Endodermal cell (in vitro differentiated cells): ENCODE results near the gene ANKUB1. TPM values are rescaled to one million over a fixed set of nuclear protein-coding genes. Genes with fewer than 3 reads are reported as not detected.

Experiments
- DNase-seq: peaks from one replicate; pipeline ENCODE4 v3.0.0-alpha.2; 2017
- H3K27ac ChIP-seq: 2 replicates; pipeline ENCODE4 v1.5.1; 2013; ENCODE audit warnings: mild to moderate bottlenecking, low read depth, low read length, moderate library complexity
- H3K27me3 ChIP-seq: 2 replicates; pipeline ENCODE4 v1.6.1; 2013; ENCODE audit warnings: mild to moderate bottlenecking, low read length, moderate library complexity; ENCODE audit not compliant: insufficient read depth, control insufficient read depth, poor library complexity, severe bottlenecking
- H3K36me3 ChIP-seq: 2 replicates; pipeline ENCODE4 v1.7.0; 2013; ENCODE audit warnings: mild to moderate bottlenecking, low read length, moderate library complexity; ENCODE audit not compliant: control insufficient read depth, insufficient read depth
- H3K4me1 ChIP-seq: one replicate; pipeline ENCODE4 v1.7.0; 2013; ENCODE audit warnings: low read length; ENCODE audit not compliant: control insufficient read depth, insufficient read depth
- H3K4me3 ChIP-seq: 2 replicates; pipeline ENCODE4 v1.5.1; 2013; ENCODE audit warnings: mild to moderate bottlenecking, low read length, moderate library complexity
- H3K9ac ChIP-seq: 2 replicates; pipeline ENCODE4 v1.6.1; 2013; ENCODE audit warnings: mild to moderate bottlenecking, low read length, moderate library complexity; ENCODE audit not compliant: poor library complexity, severe bottlenecking; ENCODE audit errors: extremely low read depth
- H3K9me3 ChIP-seq: 2 replicates; pipeline ENCODE4 v1.6.1; 2013; ENCODE audit warnings: mild to moderate bottlenecking, low read length, moderate library complexity; ENCODE audit not compliant: control insufficient read depth
- H3K27ac Mint-ChIP-seq: 2 replicates; pipeline ENCODE4 v1.8.0; 2020; ENCODE audit warnings: mixed read lengths
- H3K27me3 Mint-ChIP-seq: 2 replicates; pipeline ENCODE4 v1.8.0; 2021; ENCODE audit warnings: mild to moderate bottlenecking, mixed read lengths; ENCODE audit not compliant: insufficient read depth
- H3K36me3 Mint-ChIP-seq: 2 replicates; pipeline ENCODE4 v1.8.0; 2020; ENCODE audit warnings: low read depth, mixed read lengths
- H3K4me1 Mint-ChIP-seq: 2 replicates; pipeline ENCODE4 v1.8.0; 2020; ENCODE audit warnings: mixed read lengths
- H3K4me3 Mint-ChIP-seq: 2 replicates; pipeline ENCODE4 v1.8.0; 2020; ENCODE audit warnings: mild to moderate bottlenecking, moderate library complexity, mixed read lengths
- H3K9me3 Mint-ChIP-seq: 2 replicates; pipeline ENCODE4 v1.8.0; 2020; ENCODE audit warnings: mild to moderate bottlenecking, mixed read lengths
- WGBS, 2 experiments: methylation state at CpG; one replicate each; pipeline versions ENCODE4 v1.1.5 to v1.1.7; 2013; ENCODE audit warnings: missing lambda C conversion rate in 2 of 2, mixed read lengths in 1 of 2; ENCODE audit not compliant: insufficient coverage in 1 of 2, insufficient read length in 1 of 2; 5-methylcytosine and 5-hydroxymethylcytosine counted together
- total RNA-seq, 2 donors: library from RNA; stranded (reverse); fragmentation: NEBNext Ultra II Directional in 1 of 2; extraction: Animal tissue kit (Norgen Biotek cat#: 25700) in 1 of 2; gene quantifications; 2 replicates in 1 of 2; 3 replicates in 1 of 2; pipeline ENCODE4 v1.2.1, GENCODE V29; 2021
- TF ChIP-seq, protein P1 (sequence below): fragments of 200-600 bp; sonication (generic); conservative IDR thresholded peaks from 2 replicates; pipeline ENCODE4 v1.5.0; 2021; ENCODE audit warnings: antibody characterized with exemption, mild to moderate bottlenecking

Gene ANKUB1
- total RNA-seq, 2 donors from 2014 or later, result not detected

GRCh38 chr3:149753717-149754116 is 38.6 kb downstream of the ANKUB1 start:
- H3K4me1 Mint-ChIP-seq, result peaks cover 26% of the 10 kb centered on the region
- Histone ChIP-seq H3K27ac (no peak overlapping the region), H3K4me3 (no peak overlapping the region), H3K36me3 (peaks cover 25% of the 10 kb centered on the region), H3K27me3 (no peaks in the 10 kb centered on the region), H3K4me1 (peaks cover 2% of the 10 kb centered on the region), H3K9ac (no peak overlapping the region), H3K9me3 (no peaks in the 10 kb centered on the region)
- peaks cover 19% of the 10 kb centered on the region for H3K36me3 Mint-ChIP-seq
- H3K4me3 Mint-ChIP-seq, result no peak overlapping the region
- H3K9me3 Mint-ChIP-seq, result no peaks in the 10 kb centered on the region
- peaks cover 4% of the 10 kb centered on the region for H3K27me3 Mint-ChIP-seq
- H3K27ac Mint-ChIP-seq, result no peak overlapping the region
- TF ChIP-seq, protein P1, sequence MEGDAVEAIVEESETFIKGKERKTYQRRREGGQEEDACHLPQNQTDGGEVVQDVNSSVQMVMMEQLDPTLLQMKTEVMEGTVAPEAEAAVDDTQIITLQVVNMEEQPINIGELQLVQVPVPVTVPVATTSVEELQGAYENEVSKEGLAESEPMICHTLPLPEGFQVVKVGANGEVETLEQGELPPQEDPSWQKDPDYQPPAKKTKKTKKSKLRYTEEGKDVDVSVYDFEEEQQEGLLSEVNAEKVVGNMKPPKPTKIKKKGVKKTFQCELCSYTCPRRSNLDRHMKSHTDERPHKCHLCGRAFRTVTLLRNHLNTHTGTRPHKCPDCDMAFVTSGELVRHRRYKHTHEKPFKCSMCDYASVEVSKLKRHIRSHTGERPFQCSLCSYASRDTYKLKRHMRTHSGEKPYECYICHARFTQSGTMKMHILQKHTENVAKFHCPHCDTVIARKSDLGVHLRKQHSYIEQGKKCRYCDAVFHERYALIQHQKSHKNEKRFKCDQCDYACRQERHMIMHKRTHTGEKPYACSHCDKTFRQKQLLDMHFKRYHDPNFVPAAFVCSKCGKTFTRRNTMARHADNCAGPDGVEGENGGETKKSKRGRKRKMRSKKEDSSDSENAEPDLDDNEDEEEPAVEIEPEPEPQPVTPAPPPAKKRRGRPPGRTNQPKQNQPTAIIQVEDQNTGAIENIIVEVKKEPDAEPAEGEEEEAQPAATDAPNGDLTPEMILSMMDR, result no peak
- no peak for DNase-seq

DNA sequence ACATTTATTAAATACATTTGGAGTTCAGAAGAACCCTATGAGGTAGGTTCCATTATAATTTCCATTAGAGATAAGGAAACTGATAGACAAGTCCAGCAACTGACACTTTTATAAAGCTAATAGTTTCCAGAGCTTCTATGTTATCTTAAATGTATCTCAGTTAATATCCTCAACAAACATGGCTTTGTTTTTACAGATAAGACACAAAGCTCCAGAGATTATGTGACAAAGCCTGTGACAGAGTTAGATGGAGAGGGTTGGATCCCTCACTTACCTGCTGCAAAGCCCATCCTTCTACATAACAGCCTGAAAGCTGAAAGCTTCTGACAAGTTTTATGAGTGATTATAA is 39.6 kb downstream of the ANKUB1 start:
- no peaks in the 10 kb centered on the region for H3K27me3 ChIP-seq

DNA sequence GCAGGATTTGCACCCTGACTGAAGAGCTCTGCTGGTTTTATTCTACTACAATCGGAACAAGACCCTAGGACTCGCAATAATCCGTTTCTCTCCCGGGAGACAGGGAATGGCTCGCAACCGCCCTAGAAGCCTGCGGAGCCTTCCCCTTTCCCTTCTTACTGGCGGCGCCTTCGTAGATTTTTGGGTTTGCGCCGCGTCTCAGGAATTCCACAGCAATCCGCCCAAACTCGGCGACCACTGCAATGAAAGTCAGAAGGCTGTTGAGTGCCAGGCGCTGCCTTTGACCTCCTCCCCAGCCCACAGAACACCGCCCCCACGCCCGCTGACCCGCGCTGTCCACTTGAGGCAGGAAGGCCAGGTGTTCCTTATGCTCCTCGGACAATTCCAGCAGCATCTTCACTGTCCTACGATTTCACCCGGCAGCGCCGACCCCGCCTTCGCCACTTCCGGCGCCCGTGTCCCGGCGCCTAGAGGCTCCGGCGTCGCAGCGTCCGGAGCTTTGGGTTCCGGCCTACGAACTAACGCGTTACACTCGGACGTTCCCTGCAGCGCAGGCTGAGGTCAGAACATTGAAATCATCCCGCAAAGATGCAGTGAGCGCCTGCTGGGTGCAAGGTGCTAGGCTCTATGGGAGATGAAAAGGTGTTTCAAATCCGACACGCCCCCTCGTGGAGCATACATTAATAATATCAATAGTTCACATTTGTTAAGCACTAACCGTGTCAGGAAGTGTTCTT is 40.1 kb downstream of the ANKUB1 start, which contains the start of gene COMMD2:
TSS of gene COMMD2 (minus strand) at position 439 of the 737 bp plus-strand sequence. CDS start at position 394, 45 bp downstream.
- Mint-ChIP-seq H3K27ac (peak within 1 kb of the TSS; percentile 99), H3K4me3 (peak within 1 kb of the TSS; percentile 95), H3K9me3 (no peaks in the 10 kb centered on the region), H3K4me1 (peaks cover 26% of the 10 kb centered on the region), H3K36me3 (peaks cover 31% of the 10 kb centered on the region), H3K27me3 (peaks cover under 1% of the 10 kb centered on the region)
- DNase-seq, result peak; percentile 94
- TF ChIP-seq, protein P1, result peak; percentile 63
- WGBS, 2 experiments, result 0% methylated on average over 7 to 48 of the region's 52 CpGs
- Histone ChIP-seq H3K4me3 (peak within 1 kb of the TSS; percentile 98), H3K4me1 (peaks cover 2% of the 10 kb centered on the region), H3K27me3 (no peaks in the 10 kb centered on the region), H3K9ac (peak within 1 kb of the TSS; percentile 81), H3K27ac (peak within 1 kb of the TSS; percentile 44), H3K9me3 (no peaks in the 10 kb centered on the region), H3K36me3 (peaks cover 40% of the 10 kb centered on the region)

More for the DNA sequence above, 39.6 kb downstream of the ANKUB1 start:
- TF ChIP-seq, protein P1, result no peak
- DNase-seq, result no peak
- no peak overlapping the region for H3K27ac ChIP-seq
- peaks cover 2% of the 10 kb centered on the region for H3K4me1 ChIP-seq
- Mint-ChIP-seq H3K27ac (peak overlapping the region; percentile 99), H3K9me3 (no peaks in the 10 kb centered on the region), H3K27me3 (peaks cover 4% of the 10 kb centered on the region), H3K4me1 (peaks cover 26% of the 10 kb centered on the region), H3K4me3 (peak overlapping the region; percentile 95), H3K36me3 (peaks cover 28% of the 10 kb centered on the region)
- no peaks in the 10 kb centered on the region for H3K9me3 ChIP-seq
- H3K4me3 ChIP-seq, result peak overlapping the region; percentile 98
- peaks cover 34% of the 10 kb centered on the region for H3K36me3 ChIP-seq
- H3K9ac ChIP-seq, result peak overlapping the region; percentile 81
